ENCODE results near the gene SPN.

- no peak for TF ChIP-seq CTCF (IDR thresholded peaks at IDR 0.05)
- no peak for TF ChIP-seq POLR2A (IDR thresholded peaks at IDR 0.05)
Measured at GRCh38 chr16:29662729-29663015, 375 bp upstream of the SPN start.
